IMR-90 (cell line): ENCODE measurements around the gene PDCL3. TPM values are rescaled to one million over a fixed set of nuclear protein-coding genes. Genes with fewer than 3 reads are reported as not detected.

Experiments used
- ATAC-seq: fragments of 200-7000 bp; cut with Tn5 transposase; 2 replicates; pipeline ENCODE4 v1.9.1; 2020; ENCODE audit warnings: low read depth, mild to moderate bottlenecking, moderate library complexity
- BruUV-seq: library from RNA; stranded (reverse); fragments of 400-500 nt; replicated peaks from 2 replicates; lab custom pipeline; 2021; lab: Mats Ljungman, UMichigan
- CTCF ChIA-PET: fragments of 300-600 bp; formaldehyde crosslinking; extraction: SDS; loops from one replicate; lab custom pipeline; 2021; ENCODE audit warnings: antibody characterized with exemption; lab: Yijun Ruan, JAX
- POLR2A ChIA-PET: fragments of 300-600 bp; sonication (Branson Sonifier 250); formaldehyde crosslinking; loops from one replicate; lab custom pipeline; 2022; ENCODE audit warnings: antibody characterized with exemption; ENCODE audit not compliant: unreplicated experiment; lab: Charles Lee
- DNase-seq: peaks from one replicate; pipeline ENCODE4 v3.0.0; 2013
- H2AFZ ChIP-seq: replicated peaks from 2 replicates; pipeline ENCODE3; 2013; ENCODE audit warnings: low read length, mild to moderate bottlenecking; ENCODE audit not compliant: poor library complexity
- H2AK5ac ChIP-seq: 2 replicates; pipeline ENCODE4 v1.6.1; 2013; ENCODE audit warnings: low read depth, low read length, inconsistent platforms
- H2AK9ac ChIP-seq: replicated peaks from 2 replicates; pipeline ENCODE3; 2013; ENCODE audit warnings: mild to moderate bottlenecking, low read depth, low read length, moderate library complexity; ENCODE audit not compliant: poor library complexity
- H2BK120ac ChIP-seq: 2 replicates; pipeline ENCODE4 v1.6.1; 2013; ENCODE audit warnings: low read depth, low read length, inconsistent platforms
- H2BK15ac ChIP-seq: 3 replicates; pipeline ENCODE4 v1.6.1; 2013; ENCODE audit warnings: low read depth, low read length, inconsistent platforms
- H2BK20ac ChIP-seq: 2 replicates; pipeline ENCODE4 v1.6.1; 2013; ENCODE audit warnings: low read depth, mild to moderate bottlenecking, inconsistent platforms, low read length, moderate library complexity
- H2BK5ac ChIP-seq: 2 replicates; pipeline ENCODE4 v1.6.1; 2013; ENCODE audit warnings: mild to moderate bottlenecking, low read depth, low read length, inconsistent platforms; ENCODE audit not compliant: poor library complexity, severe bottlenecking
- H3K14ac ChIP-seq: replicated peaks from 2 replicates; pipeline ENCODE4 v1.6.1; 2013; ENCODE audit warnings: low read depth, low read length, inconsistent platforms
- H3K18ac ChIP-seq: 2 replicates; pipeline ENCODE4 v1.6.1; 2013; ENCODE audit warnings: low read depth, low read length, control low read depth
- H3K23ac ChIP-seq: 2 replicates; pipeline ENCODE4 v1.6.1; 2013; ENCODE audit warnings: low read depth, low read length, inconsistent platforms
- H3K27ac ChIP-seq: 2 replicates; pipeline ENCODE4 v1.5.1; 2013; ENCODE audit warnings: mild to moderate bottlenecking, control low read depth, low read length; ENCODE audit not compliant: insufficient read depth
- H3K27me3 ChIP-seq: 2 replicates; pipeline ENCODE4 v1.6.1; 2013; ENCODE audit warnings: low read length; ENCODE audit not compliant: control insufficient read depth, insufficient read depth
- H3K36me3 ChIP-seq: 2 replicates; pipeline ENCODE4 v1.6.1; 2013; ENCODE audit warnings: low read length, mixed read lengths; ENCODE audit not compliant: control insufficient read depth, insufficient read depth
- H3K4ac ChIP-seq: 2 replicates; pipeline ENCODE4 v1.6.1; 2013; ENCODE audit warnings: low read depth, low read length, inconsistent platforms
- H3K4me1 ChIP-seq: 2 replicates; pipeline ENCODE4 v1.6.1; 2013; ENCODE audit warnings: low read length, mixed read lengths; ENCODE audit not compliant: control insufficient read depth, insufficient read depth
- H3K4me2 ChIP-seq: 2 replicates; pipeline ENCODE4 v1.6.1; 2013; ENCODE audit warnings: low read depth, mild to moderate bottlenecking, control low read depth, low read length, moderate library complexity
- H3K4me3 ChIP-seq: 2 replicates; pipeline ENCODE4 v1.5.1; 2013; ENCODE audit warnings: low read depth, mild to moderate bottlenecking, control low read depth, low read length, moderate library complexity; ENCODE audit not compliant: insufficient read depth
- H3K56ac ChIP-seq: 2 replicates; pipeline ENCODE4 v1.6.1; 2013; ENCODE audit warnings: low read length, inconsistent platforms; ENCODE audit not compliant: insufficient read depth; ENCODE audit errors: extremely low read depth
- H3K79me1 ChIP-seq, 2 experiments: 2 replicates each; pipeline ENCODE4 v1.6.1; 2013; ENCODE audit warnings: low read length in 2 of 2, inconsistent platforms in 1 of 2, low read depth in 1 of 2
- H3K9ac ChIP-seq: 2 replicates; pipeline ENCODE4 v1.6.1; 2013; ENCODE audit warnings: low read depth, low read length, control low read depth
- H3K9me1 ChIP-seq: 2 replicates; pipeline ENCODE4 v1.6.1; 2013; ENCODE audit warnings: low read length, inconsistent platforms; ENCODE audit not compliant: insufficient read depth
- H3K9me3 ChIP-seq: 2 replicates; pipeline ENCODE4 v1.6.1; 2013; ENCODE audit warnings: low read length; ENCODE audit not compliant: control insufficient read depth, insufficient read depth
- H4K20me1 ChIP-seq: 2 replicates; pipeline ENCODE4 v1.6.1; 2013; ENCODE audit warnings: low read length, inconsistent platforms; ENCODE audit not compliant: insufficient read depth
- H4K5ac ChIP-seq: 2 replicates; pipeline ENCODE4 v1.6.1; 2013; ENCODE audit warnings: mild to moderate bottlenecking, low read depth, low read length, control low read depth
- H4K8ac ChIP-seq, 2 experiments: 2 replicates each; pipeline ENCODE4 v1.6.1; 2013; ENCODE audit warnings: low read depth in 2 of 2, low read length in 2 of 2, control low read depth in 1 of 2, inconsistent platforms in 1 of 2
- H4K91ac ChIP-seq: 2 replicates; pipeline ENCODE4 v1.6.1; 2013; ENCODE audit warnings: low read depth, low read length, inconsistent platforms; ENCODE audit not compliant: insufficient read depth
- BHLHE40 ChIP-seq: fragments of 150-350 bp; IDR thresholded peaks from 2 replicates; pipeline ENCODE4 v1.6.1; 2016; ENCODE audit warnings: mild to moderate bottlenecking, low read depth, low read length
- CEBPB ChIP-seq: IDR thresholded peaks from 2 replicates; pipeline ENCODE4 v1.6.1; 2012; ENCODE audit warnings: low read depth, low read length, improper control_type of control experiment
- CHD1 ChIP-seq: IDR thresholded peaks from 2 replicates; pipeline ENCODE4 v1.6.1; 2012; ENCODE audit warnings: low read depth, low read length, improper control_type of control experiment
- CTCF ChIP-seq: conservative IDR thresholded peaks from 2 replicates; pipeline ENCODE4 v1.5.1; 2012; ENCODE audit warnings: mild to moderate bottlenecking, low read depth, low read length, improper control_type of control experiment
- ELK1 ChIP-seq: fragments of 150-350 bp; IDR thresholded peaks from 2 replicates; pipeline ENCODE4 v1.6.1; 2016; ENCODE audit warnings: low read depth, mild to moderate bottlenecking, low read length, moderate library complexity, borderline replicate concordance
- FOS ChIP-seq: fragments of 150-350 bp; IDR thresholded peaks from 2 replicates; pipeline ENCODE4 v1.6.1; 2016; ENCODE audit warnings: low read depth, low read length
- MAFK ChIP-seq: IDR thresholded peaks from 2 replicates; pipeline ENCODE4 v1.6.1; 2012; ENCODE audit warnings: low read depth, low read length, improper control_type of control experiment
- MAZ ChIP-seq: IDR thresholded peaks from 2 replicates; pipeline ENCODE4 v1.6.1; 2012; ENCODE audit warnings: low read depth, mild to moderate bottlenecking, low read length, improper control_type of control experiment, moderate library complexity, borderline replicate concordance
- MXI1 ChIP-seq: IDR thresholded peaks from 2 replicates; pipeline ENCODE4 v1.6.1; 2012; ENCODE audit warnings: low read depth, mild to moderate bottlenecking, low read length, moderate library complexity, borderline replicate concordance
- NFE2L2 ChIP-seq: fragments of 150-350 bp; IDR thresholded peaks from 2 replicates; pipeline ENCODE4 v1.6.1; 2016; ENCODE audit warnings: low read depth, mild to moderate bottlenecking, low read length
- POLR2A ChIP-seq: IDR thresholded peaks from 2 replicates; pipeline ENCODE4 v1.6.1; 2012; ENCODE audit warnings: mild to moderate bottlenecking, low read depth, low read length
- RAD21 ChIP-seq: IDR thresholded peaks from 2 replicates; pipeline ENCODE4 v1.6.1; 2012; ENCODE audit warnings: low read length, improper control_type of control experiment
- RCOR1 ChIP-seq: IDR thresholded peaks from 2 replicates; pipeline ENCODE4 v1.6.1; 2012; ENCODE audit warnings: mild to moderate bottlenecking, low read length, improper control_type of control experiment; ENCODE audit not compliant: insufficient replicate concordance
- RFX5 ChIP-seq: IDR thresholded peaks from 2 replicates; pipeline ENCODE4 v1.8.0; 2012; ENCODE audit warnings: low read depth, mild to moderate bottlenecking, low read length, moderate library complexity
- SMC3 ChIP-seq: fragments of 150-350 bp; IDR thresholded peaks from 2 replicates; pipeline ENCODE4 v1.6.1; 2016; ENCODE audit warnings: low read depth, mild to moderate bottlenecking, antibody characterized with exemption, low read length, moderate library complexity
- WGBS, 2 experiments: methylation state at CpG; one replicate each; pipeline versions ENCODE4 v1.1.5 to v1.1.7; 2013; ENCODE audit warnings: missing lambda C conversion rate in 2 of 2; ENCODE audit not compliant: insufficient read length in 1 of 2; ENCODE audit errors: extremely low coverage in 2 of 2; 5-methylcytosine and 5-hydroxymethylcytosine counted together
- dilution Hi-C: fragments of 300-500 bp; cut with HindIII; formaldehyde crosslinking; loops from one replicate; pipeline ENCODE4 v1.14.3; 2018; ENCODE audit warnings: low sequenced_read_pairs; ENCODE audit not compliant: unreplicated experiment
- in situ Hi-C: fragments of 300-500 bp; cut with MboI; formaldehyde crosslinking; loops from 3 replicates; pipeline ENCODE4 v1.14.3; 2019; ENCODE audit warnings: low sequenced_read_pairs, inconsistent platforms, mixed read lengths
- intact Hi-C: fragments of 100-400 bp; cut with micrococcal nuclease; formaldehyde crosslinking; loops from 2 replicates; pipeline ENCODE4 v1.10.0; 2022
- polyA plus RNA-seq, 3 experiments: library from polyadenylated mRNA; depleted of rRNA; stranded (reverse); fragments of >200 nt; gene quantifications; 2 replicates each; pipeline ENCODE4 v1.2.3, GENCODE V29; 2012; ENCODE audit warnings: low replicate concordance in 1 of 3
- total RNA-seq: library from RNA; depleted of rRNA; stranded (reverse); fragments of >200 nt; gene quantifications from 2 replicates; pipeline ENCODE4 v1.2.3, GENCODE V29; 2012
- TF ChIP-seq, protein P1 (sequence below): fragments of 150-350 bp; IDR thresholded peaks from 2 replicates; pipeline ENCODE4 v1.6.1; 2017; ENCODE audit warnings: mild to moderate bottlenecking, antibody characterized with exemption, low read length, low read depth

Gene PDCL3
- total and polyA plus RNA-seq, 2 of the 4 experiments (the other 2 are of a cell fraction): 9.5 to 26.4 TPM

DNA sequence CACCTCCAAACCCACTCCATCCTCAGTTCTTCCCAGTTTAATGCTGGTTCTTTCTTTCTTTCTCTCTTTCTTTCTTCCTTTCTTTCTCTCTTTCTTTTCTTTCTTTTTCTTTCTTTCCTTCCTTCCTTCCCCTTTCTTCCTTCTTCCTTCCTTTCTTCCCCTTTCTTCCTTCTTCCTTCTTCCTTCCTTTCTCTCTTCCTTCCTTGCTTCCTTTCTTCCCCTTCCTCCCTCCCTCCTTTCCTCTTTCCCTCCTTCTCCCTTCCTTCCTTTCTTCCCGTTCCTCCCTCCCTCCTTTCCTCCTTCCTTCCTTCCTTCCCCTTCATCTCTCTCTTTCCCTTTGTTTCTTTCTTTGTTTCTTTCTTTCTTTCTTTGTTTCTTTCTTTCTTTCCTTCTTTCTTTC, 50.9 kb downstream of the PDCL3 start:
- no peak overlapping the region for H3K27ac ChIP-seq
- no peak overlapping the region for H3K23ac ChIP-seq
- H3K4me3 ChIP-seq: no peak overlapping the region
- no peak overlapping the region for H2AK9ac ChIP-seq
- POLR2A ChIA-PET: no interaction called here
- no peak for ATAC-seq
- no peaks in the 10 kb centered on the region for H3K4me1 ChIP-seq
- no TSS peak for BruUV-seq
- intact Hi-C loops: no loop called here
- H2AFZ ChIP-seq: no peak overlapping the region
- H2BK5ac ChIP-seq: no peak overlapping the region
- dilution Hi-C loops: no loop called here
- no peaks in the 10 kb centered on the region for H3K36me3 ChIP-seq
- no peak overlapping the region for H2BK120ac ChIP-seq
- peaks cover 26% of the 10 kb centered on the region for H3K27me3 ChIP-seq
- H4K20me1 ChIP-seq: no peaks in the 10 kb centered on the region
- no peak overlapping the region for H3K18ac ChIP-seq
- H3K9me1 ChIP-seq: 0 out of 2 replicates have a peak, but pooled peaks cover 2% of the 10 kb centered on the region
- H3K9ac ChIP-seq: no peak overlapping the region
- H3K79me1 ChIP-seq: no peaks in the 10 kb centered on the region
- in situ Hi-C loops: loop anchor here (25.0 kb wide), 2 partner anchors 199 to 599 kb away; partner anchors contain the start of gene NPAS2
- H3K4me2 ChIP-seq: no peak overlapping the region
- H3K14ac ChIP-seq: no peak overlapping the region
- H3K4ac ChIP-seq: no peak overlapping the region
- no peak overlapping the region for H2AK5ac ChIP-seq
- H4K5ac ChIP-seq: no peak overlapping the region
- H3K56ac ChIP-seq: no peak overlapping the region
- no peak for DNase-seq
- no peak overlapping the region for H2BK15ac ChIP-seq
- H2BK20ac ChIP-seq: no peak overlapping the region
- CTCF ChIA-PET: no interaction called here
- H4K91ac ChIP-seq: no peak overlapping the region
- TF ChIP-seq CTCF (no peak), BHLHE40 (no peak), MAFK (no peak), CHD1 (no peak), RCOR1 (no peak), RAD21 (no peak), RFX5 (no peak), MXI1 (no peak), ELK1 (no peak), MAZ (no peak), NFE2L2 (no peak), CEBPB (no peak), SMC3 (no peak), FOS (no peak), POLR2A (no peak)
- TF ChIP-seq, protein P1, sequence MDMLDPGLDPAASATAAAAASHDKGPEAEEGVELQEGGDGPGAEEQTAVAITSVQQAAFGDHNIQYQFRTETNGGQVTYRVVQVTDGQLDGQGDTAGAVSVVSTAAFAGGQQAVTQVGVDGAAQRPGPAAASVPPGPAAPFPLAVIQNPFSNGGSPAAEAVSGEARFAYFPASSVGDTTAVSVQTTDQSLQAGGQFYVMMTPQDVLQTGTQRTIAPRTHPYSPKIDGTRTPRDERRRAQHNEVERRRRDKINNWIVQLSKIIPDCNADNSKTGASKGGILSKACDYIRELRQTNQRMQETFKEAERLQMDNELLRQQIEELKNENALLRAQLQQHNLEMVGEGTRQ: no peak
- no peak overlapping the region for H4K8ac ChIP-seq
- no peaks in the 10 kb centered on the region for H3K9me3 ChIP-seq
- 100% methylated on average over 1 of the region's 1 CpG; no CpG with 5 or more reads in 1 of the 2 experiments for WGBS, 2 experiments
